Erythroblast (primary cell): ENCODE measurements around the gene CELF2.
"Not testable (repeated sequence)": the region's sequence is repeated elsewhere in the genome, so short reads cannot be mapped to it uniquely, and the experiment has no call there.

Experiments used
- DNase-seq, 2 experiments: peaks; one replicate each; lab custom pipeline; 2025; lab: John Stamatoyannopoulos, UW
- GATA1 ChIP-seq: IDR thresholded peaks from 2 replicates; pipeline ENCODE4 v1.6.1; 2011; ENCODE audit warnings: low read depth, mild to moderate bottlenecking, control low read depth, low read length, moderate library complexity
- POLR2A ChIP-seq: IDR thresholded peaks from 2 replicates; pipeline ENCODE4 v1.6.1; 2011; ENCODE audit warnings: mild to moderate bottlenecking, low read length

CELF2 gene

DNA sequence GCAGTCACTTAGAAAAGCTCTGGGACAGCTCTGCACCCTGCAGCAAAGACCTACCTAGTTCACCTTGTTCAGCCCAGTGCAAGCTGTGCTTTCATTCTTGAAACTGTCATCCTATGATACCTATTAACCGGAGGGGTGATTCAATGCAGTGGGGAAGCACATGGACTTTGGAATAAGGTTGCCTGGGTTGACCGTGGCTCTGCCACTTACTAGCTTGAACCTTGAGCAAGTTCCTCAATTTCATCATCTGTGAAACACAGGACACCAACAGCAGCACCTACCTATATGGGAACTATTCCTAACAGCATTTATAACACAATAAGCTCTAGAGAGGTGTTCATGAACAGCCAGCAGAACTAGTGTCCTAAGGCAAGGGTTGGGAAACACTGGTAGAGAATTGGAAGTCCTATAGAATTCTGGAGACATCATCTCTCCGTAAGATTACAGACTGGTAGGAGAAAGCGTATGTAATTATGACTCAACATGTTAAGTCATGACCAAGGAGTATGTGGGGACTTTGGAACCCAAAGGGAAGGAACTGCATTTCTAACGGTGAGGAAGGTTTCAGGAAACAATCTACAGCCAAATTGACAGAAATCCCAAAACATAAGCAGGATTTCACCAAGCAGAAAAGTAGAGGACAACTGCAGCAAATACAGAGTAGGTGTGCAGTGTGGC, 323.8 kb downstream of the CELF2 start:
- DNase-seq: no peak
- TF ChIP-seq GATA1 (no peak), POLR2A (no peak)

DNA sequence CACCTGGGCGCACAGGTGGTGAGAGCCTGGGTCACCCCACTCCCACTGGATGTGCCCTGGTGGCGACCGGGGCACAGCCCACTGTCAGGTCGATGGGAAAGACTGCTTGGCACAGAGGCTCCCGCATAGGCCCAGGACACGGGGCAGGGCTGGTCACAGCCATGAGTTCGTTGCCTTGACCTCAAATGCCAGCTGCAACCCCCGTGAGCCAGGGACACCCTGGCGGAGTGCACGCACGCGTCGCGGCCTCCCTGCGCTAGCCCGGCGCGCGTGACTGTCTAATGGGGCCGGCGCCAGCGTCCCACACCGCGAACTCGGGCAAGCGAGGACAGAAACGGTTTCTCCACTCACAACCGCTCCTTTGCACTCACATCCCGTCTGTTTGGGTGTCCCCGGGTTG, 326.4 kb downstream of the CELF2 start:
- TF ChIP-seq POLR2A (no peak), GATA1 (no peak)
- no peak for DNase-seq

DNA sequence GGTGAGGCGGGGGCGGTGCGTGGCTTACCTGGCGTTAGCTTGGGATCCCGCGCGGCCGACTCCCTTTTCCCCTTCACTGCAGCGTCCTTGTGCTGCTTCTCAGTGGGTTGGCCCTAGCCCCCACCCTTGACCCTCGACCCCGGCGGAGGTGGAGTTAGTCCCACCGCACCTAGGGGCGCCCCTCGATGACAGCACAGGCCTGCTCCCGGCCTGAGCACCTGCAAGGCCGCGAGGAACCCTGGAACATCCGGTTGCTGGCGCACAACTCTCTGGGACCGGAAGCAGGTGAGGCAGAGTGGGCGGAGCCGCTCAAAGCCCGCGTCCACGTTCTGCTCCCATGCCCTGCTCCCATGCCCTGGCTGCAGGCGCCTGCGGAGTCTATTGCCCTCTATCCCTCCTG, 326.9 kb downstream of the CELF2 start:
- no peak for DNase-seq
- TF ChIP-seq GATA1 (no peak), POLR2A (no peak)

DNA sequence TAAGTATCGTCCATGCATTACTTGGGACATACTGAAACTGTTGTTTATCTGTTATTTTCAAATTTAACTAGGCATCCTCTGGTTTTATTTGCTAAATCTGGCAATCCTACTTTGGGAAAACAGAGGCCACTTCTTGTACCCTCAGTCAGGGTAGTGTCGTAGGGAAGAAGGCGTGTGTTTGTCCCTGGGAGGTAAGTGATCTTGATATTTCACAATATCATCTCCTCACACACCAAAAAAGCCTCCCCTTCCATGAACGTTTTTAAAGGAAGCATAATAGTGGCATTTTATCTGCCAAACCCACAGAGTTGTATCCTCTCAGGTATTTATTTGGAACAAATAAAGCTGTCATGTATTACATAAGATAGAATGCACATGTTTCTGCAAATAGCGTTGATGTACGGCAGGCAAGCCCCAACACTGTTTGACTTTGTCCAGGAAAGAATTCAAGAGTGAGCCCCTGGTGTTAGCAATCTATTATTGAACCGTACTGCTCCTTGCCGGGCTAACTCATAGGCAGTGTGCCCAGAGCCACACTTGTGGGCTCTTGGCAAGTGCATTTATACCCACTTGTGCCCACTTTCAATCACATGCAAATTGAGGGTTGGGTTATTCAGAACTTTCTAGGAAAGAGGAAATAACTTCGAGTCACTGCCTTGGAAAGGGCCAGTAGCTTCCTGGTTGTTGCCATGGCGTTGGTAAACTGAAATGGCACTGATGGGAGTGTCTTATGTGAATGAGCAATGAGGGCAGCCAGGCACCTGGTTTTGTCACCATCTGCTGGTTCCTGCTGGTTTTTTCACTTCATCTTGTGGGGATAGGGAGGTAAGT, 327.8 kb downstream of the CELF2 start:
- TF ChIP-seq POLR2A (no peak), GATA1 (no peak)

DNA sequence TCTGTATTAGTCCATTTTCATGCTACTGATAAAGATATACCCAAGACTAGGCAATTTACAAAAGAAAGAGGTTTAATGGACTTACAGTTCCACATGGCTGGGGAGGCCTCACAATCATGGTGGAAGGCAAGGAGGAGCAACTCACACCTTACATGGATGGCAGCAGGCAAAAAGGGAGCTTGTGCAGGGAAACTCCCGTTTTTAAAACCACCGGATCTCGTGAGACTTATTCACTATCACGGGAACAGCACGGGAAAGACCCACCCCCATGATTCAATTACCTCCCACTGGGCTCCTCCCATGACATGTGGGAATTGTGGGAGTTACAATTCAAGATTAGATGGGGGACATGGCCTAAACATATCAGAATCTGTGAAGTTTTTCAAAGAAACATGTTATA, 329.9 kb downstream of the CELF2 start:
- not testable (repeated sequence) for DNase-seq

More for the DNA sequence above, 327.8 kb downstream of the CELF2 start:
- DNase-seq: peak in 1 of 2 experiments; percentile 11

DNA sequence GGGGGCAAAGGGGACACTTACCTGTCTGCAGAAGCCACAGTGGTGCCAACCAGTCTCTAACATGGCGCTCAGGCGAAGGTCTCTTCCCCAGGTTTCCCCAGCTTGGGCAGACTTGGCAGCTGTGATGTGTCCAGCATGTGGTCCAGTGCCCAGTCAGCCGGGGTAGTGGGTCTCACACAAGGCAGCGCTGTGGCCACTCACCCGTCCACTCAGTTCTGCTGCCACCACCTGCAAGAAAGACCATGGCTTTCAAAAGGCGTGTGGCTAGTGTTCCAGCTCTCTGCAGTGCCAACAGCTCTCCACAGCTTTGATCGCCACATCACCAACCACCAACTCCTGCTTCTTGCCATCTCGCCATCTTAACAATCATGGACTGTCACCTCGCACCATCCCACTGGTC, 334.1 kb downstream of the CELF2 start:
- DNase-seq: no peak
- TF ChIP-seq GATA1 (no peak), POLR2A (no peak)

DNA sequence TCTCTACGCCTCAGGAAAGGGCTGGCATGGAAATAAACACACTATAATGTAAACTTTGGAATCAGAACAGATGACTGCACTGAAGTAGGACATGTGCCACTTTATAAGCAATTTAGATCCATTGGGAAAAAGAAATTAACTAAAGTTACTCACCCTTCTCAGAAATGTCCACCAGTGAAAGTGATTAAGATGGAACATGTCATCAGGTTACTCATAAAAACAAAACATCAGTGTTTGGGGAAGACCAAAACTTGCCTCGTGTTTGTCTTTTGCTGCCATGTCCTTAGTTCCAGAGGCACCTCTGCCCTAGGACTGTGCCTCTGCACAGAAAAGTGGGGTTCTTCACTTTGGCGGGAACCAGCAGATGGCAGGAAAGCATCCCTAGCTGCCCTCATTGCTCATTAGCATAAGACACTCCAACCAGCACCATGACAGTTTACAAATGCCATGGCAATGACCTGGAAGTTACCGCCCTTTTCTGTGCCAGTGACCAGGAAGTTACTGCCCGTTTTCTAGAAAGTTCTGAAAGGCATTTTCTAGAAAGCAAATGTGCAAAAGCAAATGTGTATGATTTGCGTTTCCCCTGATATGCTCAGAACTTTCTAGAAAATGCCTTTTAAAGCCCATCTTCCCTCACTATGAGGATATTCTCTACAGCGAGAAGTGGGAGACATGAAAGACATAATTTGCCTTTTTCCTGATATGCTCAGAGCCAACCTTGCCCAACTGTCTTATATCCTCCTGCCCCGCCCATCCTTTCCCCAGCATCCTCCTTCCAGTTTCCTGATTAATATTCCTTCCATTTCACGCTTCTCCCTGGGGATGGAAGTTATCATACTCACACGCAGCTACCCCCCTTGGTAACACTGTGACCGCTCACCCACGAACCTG, 335.6 kb downstream of the CELF2 start:
- TF ChIP-seq POLR2A (no peak), GATA1 (no peak)
- no peak for DNase-seq

DNA sequence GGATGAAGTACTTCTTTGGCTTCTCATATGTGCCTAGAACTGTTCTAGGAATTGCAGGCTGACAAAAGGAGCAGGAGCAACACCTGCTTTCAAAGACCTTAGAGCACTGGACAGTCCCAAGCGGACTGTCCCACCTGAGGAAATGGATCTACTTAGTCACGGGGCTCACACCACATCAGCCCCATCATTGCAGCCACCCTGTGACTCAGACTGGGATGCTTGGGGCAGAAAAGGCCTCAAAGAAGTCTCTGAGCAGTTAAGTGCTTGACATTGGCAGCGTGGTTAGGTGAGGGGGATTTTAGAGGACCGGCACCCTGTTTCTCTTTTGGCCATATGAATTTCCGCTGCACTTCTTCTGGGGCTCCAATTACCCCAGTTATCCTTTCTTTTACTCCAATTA, 337.2 kb downstream of the CELF2 start:
- no peak for DNase-seq
- no peak for TF ChIP-seq POLR2A
- TF ChIP-seq GATA1: no peak

DNA sequence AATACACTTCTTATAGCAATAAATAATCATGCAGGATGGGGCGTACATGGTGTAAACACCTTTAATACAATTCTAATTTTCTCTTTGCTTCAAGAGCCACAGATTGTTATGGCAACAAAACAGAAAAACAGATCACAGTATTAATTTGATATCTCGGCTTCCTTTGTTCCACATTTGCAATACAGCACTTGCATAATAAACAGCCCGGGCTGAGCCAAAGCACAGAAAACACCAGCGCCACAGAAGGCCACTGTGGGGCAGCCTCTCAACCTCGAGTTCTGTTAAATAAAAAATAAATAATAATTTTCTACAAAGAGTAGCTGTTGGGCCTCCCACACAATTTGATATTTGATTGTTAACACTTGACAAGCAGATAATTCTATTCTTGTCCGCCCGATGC, 337.9 kb downstream of the CELF2 start:
- no peak for DNase-seq

DNA sequence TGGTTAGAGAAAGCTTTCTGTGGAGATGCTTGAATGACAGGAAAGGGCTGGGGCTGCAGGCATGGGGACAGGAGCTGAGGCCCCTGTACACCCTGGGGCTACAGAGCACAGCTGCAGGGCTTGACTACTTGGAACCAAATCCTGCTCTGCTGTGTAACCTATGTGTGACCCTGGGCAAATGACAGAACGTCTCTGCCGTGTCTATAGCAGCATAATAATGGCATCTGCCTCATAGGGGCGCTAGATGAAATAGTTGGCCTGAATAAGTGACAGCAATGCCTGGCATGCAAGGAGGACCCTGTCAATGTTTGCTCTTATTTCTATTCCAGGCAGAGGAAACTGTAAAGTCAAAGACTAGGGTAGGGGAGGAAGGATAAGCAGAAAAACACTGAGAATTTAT, 339.8 kb downstream of the CELF2 start:
- TF ChIP-seq GATA1: no peak
- TF ChIP-seq POLR2A: no peak
- no peak for DNase-seq

More for the DNA sequence above, 337.9 kb downstream of the CELF2 start:
- no peak for TF ChIP-seq GATA1
- no peak for TF ChIP-seq POLR2A

DNA sequence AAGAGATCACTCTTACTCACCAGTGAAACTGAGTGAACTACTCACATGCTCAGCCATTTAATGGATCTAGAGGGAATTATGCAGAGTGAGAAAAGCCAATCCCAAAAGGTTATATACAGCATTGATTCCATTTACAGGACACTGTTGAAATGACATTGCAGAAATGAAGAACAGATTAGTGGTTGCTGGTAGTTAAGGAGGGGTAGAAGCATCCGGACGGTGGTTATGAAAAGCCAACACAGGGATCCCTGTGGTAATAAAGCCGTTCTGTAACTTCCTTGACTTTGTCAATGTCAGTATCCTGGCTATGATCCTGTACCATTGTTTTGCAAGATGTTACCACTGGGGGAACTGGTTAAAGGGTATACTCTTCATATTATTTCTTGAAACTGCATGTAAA, 340.3 kb downstream of the CELF2 start:
- TF ChIP-seq GATA1: no peak
- TF ChIP-seq POLR2A: no peak
- DNase-seq: no peak

DNA sequence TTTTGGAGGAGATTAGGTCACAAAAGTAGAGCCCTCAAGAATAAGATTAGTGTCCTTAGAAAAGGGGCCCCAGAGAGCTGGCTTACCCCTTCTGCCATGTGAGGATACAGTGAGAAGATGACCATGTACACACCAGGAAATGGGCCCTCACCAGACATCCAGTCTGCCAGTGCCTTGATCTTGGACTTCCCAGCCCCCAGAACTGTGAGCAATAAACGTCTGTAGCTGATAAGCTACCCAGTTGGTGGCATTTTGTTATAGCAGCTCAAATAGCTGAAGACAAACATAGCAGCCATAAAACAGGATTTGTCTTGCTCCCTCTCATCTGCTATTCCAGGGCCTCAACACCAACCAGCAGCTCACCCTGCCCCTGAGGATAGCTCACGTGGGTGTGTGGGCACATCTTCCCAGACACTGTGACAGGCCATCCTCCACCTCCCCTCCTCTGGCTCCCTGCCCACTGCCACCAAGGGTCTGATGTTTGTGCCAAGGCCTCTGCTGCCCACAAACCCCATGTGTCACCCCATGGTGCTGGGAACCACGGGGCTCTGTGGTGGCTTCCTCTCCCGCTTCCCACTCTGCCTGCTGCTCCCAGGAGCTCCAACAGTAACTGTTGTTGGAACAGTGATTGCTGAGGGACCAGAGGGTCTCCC, 341.4 kb downstream of the CELF2 start:
- TF ChIP-seq POLR2A (no peak), GATA1 (no peak)
- DNase-seq: no peak

DNA sequence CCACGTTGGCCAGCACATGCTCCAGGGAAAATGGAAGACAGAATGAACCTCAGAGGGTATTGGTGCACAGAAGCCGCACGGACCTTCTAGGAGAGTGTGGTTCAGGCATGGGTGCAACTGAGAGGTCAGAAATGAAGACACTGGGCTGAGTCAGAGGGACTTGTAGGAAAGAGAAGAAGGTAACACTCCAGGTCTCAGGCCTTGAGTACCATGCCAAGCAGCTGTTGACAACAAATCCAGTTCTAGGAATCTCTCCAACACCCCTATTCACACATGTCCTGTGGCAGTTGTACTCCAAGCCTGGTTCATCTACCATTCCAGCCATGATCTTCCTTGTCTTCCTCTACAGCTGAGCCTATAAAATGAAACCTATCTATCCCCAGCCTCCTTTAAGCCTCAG, 342.2 kb downstream of the CELF2 start:
- DNase-seq: no peak
- TF ChIP-seq GATA1 (no peak), POLR2A (no peak)
